GM21717 (cell line): Measurements from ENCODE around the gene LRRK1.
"Not testable (repeated sequence)": the region's sequence is repeated elsewhere in the genome, so short reads cannot be mapped to it uniquely, and the experiment has no call there.

ENCODE experiments used
- ATAC-seq: cut with Tn5 transposase; IDR thresholded peaks from one replicate; pipeline ENCODE4 v1.9.1; 2021; ENCODE audit warnings: mild to moderate bottlenecking, moderate library complexity; ENCODE audit not compliant: unreplicated experiment

Gene LRRK1

DNA sequence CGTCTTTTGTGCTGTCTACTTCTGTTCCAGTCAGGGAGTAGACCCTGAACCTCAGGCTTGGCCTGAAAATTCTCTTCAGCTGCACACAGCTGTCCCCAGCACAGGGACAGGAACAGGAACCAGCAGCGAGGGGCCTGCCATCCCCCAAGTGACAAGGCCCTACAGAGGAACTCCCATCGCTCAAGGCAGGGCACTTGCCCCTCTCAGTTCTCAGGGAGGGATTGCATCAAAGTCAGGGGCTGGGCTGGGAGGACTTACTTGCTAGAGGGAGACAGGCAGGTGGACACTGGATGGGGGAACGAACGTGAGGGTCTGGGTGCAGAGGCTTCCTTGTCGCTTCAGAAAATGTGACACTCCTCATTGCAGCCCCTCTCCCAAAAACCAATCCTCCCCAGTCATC lies 169.1 kb downstream of the LRRK1 start:
- ATAC-seq, result no peak

DNA sequence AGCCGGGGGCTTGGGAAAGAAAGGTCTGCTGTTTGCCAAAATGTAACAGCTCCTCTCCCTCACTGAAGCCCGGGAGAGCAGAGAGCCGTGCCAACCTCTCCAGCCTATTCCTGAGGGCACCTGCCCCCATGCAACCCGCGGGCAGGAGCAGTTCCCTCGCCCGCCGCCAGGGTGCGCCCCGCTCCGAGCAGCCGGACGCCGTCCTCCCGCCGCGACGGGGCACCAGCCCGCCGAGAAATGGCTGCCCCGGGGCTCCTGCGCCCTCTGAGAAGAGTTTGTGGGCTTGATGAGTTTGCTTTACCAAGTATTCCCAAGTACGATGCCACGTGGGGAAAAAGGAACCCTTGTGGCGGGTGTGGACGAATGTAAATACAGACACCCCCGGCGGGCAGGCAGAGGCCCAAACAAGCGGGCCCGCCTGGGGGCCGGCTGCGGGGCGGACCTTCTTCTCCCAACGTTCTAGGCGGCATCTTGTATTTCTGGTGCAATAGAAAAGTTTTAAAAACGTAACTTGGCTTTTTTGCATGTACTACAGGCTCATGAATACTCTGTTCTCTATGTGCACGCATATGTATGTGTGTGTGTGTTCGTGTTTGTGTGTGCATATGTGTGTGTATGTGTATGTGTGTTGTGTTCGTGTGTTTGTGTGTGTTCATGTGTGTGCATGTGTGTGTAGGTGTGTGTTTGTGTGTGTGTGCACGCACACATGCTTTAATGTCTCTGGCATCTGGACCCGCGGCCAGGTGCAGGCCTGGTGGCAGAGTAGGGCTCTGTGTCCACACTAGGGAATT lies 169.8 kb downstream of the LRRK1 start:
- ATAC-seq, result no peak

DNA sequence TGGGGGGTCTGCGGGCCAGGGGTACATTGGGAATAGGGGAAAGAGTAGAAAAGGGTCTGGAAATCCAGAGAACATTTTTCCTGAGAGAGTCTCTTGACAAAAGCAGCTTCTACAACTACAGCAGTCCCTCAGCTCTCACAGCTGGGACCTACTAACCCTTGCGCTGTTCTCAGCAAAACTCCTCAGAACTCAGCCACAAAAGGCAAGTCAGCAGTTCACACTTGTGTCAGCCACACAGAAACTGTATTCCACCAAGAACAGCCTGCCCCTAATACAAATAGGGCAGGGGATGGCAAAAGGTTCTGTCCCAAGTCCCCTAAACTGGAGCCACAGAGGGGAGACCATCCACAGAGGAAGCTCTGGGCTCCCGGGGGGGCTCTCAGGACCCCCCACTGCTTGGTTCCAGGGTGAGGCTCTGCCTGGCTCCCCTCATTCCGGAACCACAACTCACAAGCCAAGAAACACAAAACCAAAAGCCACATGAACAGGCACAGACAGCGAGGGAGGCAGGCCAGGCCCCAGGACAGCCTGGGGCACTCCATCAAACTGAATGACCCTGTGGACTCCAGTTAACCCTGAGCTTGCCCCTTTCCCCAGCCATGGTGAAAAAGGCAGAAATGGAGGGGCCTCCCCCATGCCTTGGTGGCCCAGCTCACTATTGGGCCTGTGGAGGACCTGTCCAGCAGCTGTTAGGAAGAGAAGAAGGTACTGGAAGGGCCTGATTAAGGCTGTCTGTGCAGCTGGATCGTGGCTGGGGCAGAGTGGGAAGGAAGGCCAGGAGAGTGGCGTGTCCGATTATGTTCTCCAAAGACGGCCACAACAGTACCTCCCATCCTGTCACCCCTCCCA lies 170.6 kb downstream of the LRRK1 start:
- no peak for ATAC-seq

DNA sequence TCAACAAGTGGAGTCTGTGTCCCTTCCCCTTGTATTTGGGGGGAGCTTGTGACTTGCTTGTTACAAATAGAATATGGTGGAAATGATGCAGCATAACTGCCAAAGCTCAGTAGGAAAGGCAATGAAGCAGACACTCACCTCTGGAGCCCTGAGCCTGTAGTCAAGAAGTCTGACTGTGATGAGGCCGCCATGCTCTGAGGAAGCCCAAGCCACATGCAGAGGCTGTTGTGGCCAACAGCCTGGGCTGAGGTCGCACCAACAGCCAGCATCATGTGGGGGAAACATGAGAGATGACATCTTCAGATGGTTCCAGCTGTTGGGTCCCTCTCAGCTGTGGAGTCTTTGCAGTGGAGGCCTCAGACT lies 171.3 kb downstream of the LRRK1 start:
- no peak for ATAC-seq

DNA sequence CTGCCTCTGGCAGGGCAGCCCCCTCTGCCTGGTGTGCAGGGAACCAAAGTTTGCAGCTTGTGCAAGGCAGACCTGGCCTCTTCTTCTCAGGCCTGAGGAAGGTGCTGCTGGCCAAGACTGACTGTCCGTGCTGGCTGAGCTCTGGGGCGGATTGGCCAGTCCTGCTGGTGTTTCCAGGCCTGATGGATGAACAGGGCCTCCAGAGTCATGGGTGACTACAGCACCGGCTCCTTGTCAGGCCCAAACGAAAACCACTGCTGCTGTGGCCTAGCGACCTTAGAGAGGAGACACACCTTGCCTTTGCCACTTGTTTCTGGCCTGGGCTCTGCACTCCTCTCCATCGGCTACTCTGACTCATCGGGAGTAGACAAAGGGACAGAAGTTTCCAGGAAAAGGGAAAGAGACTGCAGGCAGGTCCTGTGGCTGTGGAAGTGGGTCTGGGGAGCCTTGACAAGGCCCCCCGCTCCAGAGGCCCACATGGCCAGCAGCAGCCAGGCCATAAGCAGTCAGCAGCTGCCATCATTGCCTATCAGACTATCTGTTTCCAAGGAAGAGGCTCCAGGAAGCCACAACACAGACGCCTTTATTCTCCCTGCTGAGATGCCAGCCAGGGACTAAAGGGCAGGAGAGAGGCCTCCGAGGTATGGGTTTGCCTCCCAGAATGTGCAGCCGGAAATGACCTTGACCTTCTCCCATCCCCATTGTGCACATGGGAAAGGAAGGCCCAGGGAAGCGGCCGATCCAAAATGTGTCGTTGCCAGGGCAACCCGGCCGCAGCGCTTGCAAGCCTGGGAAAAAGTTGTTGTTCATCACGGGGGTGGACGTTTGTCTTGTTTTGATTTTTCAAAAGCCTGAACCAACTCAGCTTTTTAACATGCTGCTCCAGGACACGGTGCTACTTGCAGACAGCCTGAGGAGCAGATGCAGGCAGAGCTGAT lies 172.2 kb downstream of the LRRK1 start:
- no peak for ATAC-seq

DNA sequence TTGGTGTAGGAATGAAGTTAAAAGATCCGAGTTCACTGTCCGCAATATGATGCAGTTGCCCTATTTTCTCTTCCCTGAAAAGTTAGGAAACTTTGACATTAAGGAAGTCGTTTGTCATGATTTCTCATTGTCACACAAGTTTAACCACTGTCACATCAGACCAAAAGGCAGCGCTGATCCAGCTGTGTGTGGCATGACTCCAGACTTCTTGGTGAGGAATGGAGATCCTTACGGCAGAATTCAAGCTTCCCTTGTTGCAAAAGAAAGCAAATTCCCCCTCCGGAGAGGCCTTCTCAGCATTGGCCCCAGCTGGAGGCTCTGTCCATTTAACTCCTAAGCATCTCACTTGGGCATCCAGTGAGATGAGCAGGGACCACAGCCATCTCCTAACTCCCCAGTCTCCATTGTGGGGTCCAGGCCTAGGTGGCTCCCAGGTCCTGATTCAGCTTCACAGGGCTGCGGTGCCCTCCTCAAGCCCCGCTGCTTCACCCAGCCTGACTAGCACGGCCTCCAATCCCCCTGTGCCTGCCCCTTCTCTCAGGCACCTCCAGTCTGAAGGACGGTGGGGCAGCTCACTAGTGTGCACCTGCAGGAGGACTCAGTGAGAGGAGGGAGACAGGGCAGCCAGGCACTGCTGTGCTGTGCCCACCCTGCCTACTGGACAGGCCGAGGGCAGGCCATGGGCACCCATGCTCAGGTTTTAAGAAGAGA lies 173.2 kb downstream of the LRRK1 start:
- no peak for ATAC-seq

DNA sequence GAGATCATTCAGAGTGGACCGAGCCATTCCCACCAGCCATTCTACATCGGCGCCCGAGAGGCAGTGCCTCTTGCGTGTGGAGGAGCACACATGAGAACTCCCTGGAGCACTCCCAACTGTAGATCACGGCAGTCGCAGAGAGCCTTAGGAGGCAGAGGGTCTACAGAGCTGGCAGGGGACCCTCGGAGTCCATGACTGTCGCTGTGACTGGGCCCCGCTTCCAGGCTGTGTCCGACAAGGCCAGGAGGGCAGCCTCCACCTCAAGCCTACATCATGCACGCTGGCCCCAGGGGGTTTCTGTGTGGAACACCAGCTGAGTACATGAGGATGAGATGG lies 173.7 kb downstream of the LRRK1 start:
- no peak for ATAC-seq

DNA sequence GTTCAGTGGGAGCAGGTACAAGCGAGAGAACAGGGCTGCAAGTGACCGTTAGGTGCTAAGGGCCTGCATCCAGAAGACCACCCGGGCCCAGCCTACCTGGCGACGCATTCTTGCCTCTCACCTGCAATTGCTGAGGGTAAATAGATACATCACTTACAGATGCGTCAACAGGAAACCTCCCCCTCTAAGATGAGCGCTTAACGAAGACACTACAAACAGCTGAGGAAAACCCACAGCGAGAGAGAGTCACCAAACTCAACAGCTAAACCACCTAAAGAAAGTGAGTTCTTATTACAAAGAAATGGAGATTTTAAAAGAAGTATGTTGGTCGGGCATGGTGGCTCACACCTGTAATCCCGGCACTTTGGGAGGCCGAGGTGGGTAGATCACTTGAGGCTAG lies 174.8 kb downstream of the LRRK1 start:
- ATAC-seq, result no peak

DNA sequence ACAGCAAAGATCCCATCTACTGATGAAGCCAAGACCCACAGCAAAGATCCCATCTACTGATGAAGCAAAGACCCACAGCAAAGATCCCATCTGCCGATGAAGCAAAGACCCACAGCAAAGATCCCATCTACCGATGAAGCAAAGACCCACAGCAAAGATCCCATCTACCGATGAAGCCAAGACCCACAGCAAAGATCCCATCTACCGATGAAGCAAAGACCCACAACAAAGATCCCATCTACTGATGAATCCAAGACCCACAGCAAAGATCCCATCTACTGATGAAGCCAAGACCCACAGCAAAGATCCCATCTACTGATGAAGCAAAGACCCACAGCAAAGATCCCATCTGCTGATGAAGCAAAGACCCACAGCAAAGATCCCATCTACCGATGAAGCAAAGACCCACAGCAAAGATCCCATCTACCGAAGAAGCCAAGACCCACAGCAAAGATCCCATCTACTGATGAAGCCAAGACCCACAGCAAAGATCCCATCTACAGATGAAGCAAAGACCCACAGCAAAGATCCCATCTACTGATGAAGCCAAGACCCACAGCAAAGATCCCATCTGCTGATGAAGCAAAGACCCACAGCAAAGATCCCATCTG lies 176.7 kb downstream of the LRRK1 start:
- ATAC-seq, result not testable (repeated sequence)

DNA sequence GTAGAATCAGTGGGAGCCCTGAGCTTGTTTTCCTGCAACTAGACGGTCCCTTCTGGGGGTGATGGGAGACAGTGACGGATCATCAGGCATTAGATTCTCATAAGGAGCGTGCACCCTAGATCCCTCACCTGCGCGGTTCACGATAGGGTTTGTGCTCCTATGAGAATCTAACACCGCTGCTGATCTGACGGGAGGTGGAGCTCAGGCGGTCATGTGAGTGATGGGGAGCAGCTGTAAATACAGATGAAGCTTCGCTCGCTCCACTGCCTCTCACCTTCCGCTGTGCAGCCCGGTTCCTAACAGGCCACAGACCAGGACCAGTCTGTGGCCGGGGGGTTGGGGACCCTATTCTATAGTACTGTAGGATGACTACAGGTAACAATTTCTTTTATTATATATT lies 178.0 kb downstream of the LRRK1 start:
- ATAC-seq, result no peak

DNA sequence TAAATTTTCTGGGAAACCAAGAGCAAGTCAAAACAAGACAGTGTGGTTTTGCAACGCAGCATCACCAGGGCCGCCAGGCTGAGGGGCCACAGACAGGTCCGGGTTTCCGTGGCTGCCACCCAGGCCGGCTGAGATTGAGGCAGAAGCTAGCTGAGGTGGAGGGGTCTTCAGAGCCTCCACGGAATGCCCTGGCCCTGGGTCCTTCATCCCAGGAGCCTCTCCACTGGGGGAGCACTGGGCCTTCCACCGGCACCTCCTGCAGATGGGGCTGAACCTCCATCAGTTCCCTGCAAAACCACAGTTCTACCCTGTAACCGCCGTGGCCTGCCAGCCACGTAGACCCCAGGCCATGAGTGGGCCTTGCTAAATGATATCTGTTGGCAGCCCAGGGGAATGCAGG lies 180.0 kb downstream of the LRRK1 start:
- no peak for ATAC-seq

DNA sequence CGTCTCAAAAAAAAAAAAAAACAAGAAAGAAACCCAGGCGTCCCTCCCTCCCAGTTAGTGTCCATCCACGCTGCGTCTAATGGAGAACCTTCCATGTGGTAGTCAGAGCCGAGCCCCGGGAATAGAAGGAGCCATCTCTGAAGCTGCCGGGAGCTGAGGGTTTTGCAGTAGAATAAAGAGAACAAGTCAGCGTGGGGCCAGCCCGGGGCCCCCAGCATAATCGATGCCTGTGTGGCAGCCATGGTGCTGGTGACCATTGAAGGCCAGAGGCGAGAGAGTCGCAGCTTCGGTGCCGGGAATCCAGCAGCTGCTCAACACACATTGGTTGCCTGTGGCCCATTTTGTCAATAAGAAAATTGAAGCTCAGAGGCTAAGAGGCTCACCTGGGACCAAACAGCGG lies 181.0 kb downstream of the LRRK1 start:
- ATAC-seq, result no peak

DNA sequence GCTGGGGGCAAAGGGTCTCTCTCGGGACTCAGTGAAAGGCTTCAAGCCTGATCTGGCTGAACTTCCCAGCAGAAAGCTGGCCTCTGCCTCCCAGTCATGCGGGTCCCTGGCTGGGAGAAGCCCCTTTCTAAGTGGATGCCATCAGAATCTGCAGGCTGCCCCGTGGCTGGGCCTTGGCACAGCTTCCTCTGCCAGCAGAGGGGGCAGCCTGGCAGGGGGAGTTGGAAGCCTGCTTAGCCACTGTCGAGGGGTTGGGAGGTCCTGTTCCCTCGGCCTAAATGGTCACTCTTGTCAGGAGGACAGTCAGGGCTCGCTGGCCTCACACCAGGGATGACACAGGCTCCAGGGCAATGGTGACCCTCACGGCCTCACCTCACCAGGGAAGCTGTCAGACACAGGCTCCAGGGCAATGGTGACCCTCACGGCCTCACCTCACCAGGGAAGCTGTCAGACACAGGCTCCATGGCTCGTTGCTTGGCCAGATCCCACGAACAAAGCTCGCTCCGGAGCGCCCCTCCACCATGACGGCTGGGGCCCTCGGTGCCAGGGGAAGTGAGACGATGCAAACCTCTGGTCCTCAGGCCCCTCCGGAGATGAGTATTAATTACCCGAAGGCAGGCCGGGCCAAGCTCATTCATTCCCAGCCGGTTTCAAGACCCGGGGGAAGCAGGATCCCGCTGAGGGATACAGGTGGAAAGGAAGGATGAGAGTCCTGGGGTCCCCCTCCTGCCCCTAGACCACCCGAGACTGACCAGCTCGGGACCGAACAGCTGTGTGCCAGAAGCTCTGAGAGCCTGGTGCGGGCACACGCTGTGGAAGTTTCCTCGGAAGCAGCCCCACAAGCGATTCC lies 181.7 kb downstream of the LRRK1 start:
- ATAC-seq, result no peak

DNA sequence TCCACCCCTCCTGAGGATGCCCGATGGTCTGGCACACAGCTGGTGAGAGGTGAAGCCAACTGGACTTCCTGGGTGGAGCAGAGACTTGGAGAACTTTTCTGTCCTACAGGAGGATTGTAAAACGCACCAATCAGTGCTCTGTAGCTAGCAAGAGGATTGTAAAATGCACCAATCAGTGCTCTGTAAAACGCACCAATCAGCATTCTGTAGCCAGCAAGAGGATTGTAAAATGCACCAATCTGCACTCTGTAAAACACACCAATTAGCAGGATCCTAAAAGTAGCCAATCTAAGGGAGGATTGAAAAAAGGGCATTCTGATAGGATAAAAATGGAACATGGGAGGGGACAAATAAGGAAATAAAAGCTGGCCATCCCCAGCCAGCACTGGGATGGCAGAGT lies 182.5 kb downstream of the LRRK1 start:
- no peak for ATAC-seq

DNA sequence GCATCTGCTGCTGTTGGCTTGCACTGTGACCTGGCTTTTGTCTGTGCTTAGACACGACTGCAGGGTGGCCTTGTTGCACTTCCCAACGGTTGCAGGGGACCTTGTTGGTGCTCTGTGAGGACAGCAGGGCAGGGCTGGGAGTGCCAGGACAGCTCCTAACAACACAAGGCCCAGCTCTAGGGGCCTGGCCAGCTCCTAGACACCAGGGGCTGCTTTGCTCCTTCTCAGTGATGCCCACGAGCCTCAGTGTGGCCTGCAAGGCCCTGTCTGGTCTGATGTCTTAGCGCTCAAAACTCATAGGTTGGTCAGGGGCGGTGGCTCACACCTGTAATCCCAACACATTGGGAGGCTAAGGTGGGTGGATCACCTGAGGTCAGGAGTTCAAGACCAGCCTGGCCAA lies 183.6 kb downstream of the LRRK1 start:
- ATAC-seq, result no peak

DNA sequence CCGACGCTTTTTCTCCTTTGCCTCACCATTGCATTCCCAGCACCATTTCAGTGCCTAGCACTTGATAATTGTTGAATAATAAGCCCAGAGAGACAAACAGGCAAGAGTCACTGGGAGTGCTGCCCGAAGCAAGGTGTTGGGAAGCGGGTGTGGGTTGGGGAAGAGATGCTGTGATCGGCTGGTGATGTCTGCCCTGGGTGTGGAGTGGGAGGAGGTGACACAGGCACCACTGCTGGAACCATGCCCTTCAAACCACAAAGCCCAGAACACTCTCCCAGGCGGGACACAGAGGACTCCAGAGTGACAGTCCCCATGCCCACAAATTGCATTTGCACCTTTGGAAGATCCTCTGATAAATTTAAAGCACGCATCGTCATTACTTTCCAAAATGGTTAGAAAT lies 184.4 kb downstream of the LRRK1 start:
- ATAC-seq, result no peak

DNA sequence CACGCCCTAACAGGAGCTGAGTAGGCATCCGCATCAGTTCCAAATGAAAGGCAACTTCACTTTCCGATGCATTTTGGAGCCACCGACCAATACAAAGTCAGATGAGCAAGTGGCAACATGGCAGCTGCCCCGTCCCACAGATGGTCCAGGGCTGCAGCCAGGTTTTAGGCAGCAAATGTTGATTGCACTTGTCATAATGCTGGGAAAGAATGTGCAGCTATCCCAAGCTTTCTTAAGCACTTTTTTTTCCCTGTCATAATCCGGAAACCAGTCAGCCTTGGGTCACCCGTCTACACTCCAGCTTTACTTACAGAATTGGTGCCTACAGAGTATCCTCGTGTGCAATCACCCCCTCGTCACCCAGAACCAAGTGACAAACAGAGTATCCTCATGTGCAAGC lies 185.0 kb downstream of the LRRK1 start:
- no peak for ATAC-seq

DNA sequence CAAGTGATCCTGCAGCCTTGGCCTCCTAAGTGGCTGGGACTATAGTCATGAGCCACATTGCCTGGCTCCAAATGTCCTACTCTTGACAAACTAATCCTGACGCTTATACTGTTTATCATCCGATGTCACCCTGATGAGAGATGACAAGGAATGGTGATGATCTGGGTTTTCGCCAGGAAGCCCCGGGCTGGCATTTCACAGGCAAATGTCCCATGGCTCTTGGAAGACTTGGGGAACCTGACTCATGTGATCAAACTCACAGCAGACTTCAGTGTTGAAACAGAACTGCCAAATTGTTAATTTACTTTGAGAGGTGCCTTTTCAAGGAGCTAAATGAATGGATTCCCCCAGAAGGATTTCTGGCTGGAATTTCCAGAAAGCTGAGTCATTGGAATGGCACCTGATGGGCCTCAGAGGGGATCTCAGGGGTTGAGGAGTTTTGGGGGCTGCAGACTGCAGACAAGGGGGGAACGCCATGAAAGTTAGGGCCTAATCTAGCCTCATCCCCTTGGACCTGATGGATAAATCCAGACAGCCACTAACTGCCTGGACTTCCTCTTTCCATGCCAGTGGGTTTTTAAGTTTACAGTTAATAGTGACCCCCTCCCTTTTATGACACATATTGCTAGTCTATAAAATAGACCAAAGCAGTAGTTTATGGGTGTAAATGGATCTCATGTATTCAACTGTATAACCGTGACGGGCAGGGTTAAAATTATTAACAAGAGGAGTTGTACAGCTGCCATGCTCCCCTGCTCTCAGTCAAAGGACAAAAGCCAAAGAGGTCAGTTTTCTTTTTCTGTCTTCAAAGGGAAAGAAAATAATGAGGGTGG lies 186.1 kb downstream of the LRRK1 start:
- no peak for ATAC-seq

DNA sequence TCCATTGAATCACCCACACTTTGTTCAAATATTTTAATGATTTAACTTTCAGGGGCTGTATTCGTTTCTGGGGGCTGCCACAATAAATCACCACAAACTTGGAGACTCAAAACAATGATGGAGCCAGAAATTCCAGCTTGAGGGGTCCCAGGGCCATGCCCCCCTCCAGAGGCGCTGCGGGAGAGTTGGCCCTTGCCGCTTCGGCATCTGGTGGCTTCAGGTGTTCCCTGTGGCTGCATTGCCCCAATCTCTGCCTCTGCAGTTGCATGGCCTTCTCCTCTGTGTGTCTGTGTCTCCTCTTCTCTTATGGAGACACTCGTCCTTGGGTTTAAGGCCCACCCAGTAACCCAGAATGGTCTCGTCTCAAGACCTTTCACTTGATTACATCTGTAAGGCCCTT lies 187.9 kb downstream of the LRRK1 start:
- ATAC-seq, result no peak
